ENCODE measurements around the gene PHC2.

GRCh38 chr1:33337441-33337840 lies 93.5 kb downstream of the PHC2 start:
- TF ChIP-seq EP300 (IDR thresholded peaks at IDR 0.05), result no peak
- TF ChIP-seq CTCF (IDR thresholded peaks at IDR 0.05), result no peak
- no peak for TF ChIP-seq POLR2A (IDR thresholded peaks at IDR 0.05)
